ENCODE measurements around the gene RHBDL3. TPM values are rescaled to one million over a fixed set of nuclear protein-coding genes. Genes with fewer than 3 reads are reported as not detected.

The RHBDL3 gene
- total RNA-seq, 3 donors from 2014 or later (not counting 1 experiment from before 2014, with no cell fraction given), result 0.14 to 0.21 TPM; not detected in 1

- no peak for TF ChIP-seq CTCF (IDR thresholded peaks at IDR 0.05)
- H3K9me3 Mint-ChIP-seq, result no peaks in the 10 kb centered on the region
- H3K36me3 Mint-ChIP-seq, result no peaks in the 10 kb centered on the region
- no peak overlapping the region for H3K4me3 Mint-ChIP-seq
- WGBS (ENCODE audit: insufficient coverage), result 100% methylated on average over 1 of the region's 3 CpGs
- Histone ChIP-seq H3K27me3 (ENCODE audit: control insufficient read depth, insufficient read depth, low read length) (no peaks in the 10 kb centered on the region), H3K27ac (ENCODE audit: low read length) (no peak overlapping the region), H3K36me3 (ENCODE audit: control insufficient read depth, insufficient read depth, low read length) (peaks cover 6% of the 10 kb centered on the region), H3K4me3 (ENCODE audit: low read length) (no peak overlapping the region), H3K9me3 (ENCODE audit: control insufficient read depth, insufficient read depth, low read length) (no peaks in the 10 kb centered on the region), H3K4me1 (ENCODE audit: control insufficient read depth, insufficient read depth, low read length) (peaks cover 4% of the 10 kb centered on the region)
- DNase-seq, result no peak
- H3K27me3 Mint-ChIP-seq (ENCODE audit: low read depth in 2 of 2), result no peaks in the 10 kb centered on the region
- no peak for ATAC-seq
- H3K4me1 Mint-ChIP-seq, result peaks cover 0 to 2% of the 10 kb centered on the region in 2 donors
- intact Hi-C loops (cut with micrococcal nuclease), result no loop called here
- H3K27ac Mint-ChIP-seq, result no peak overlapping the region
These were observed 38.7 kb upstream of the RHBDL3 start for GRCh38 chr17:32226886-32227285.

GRCh38 chr17:32227910-32228309 is 37.7 kb upstream of the RHBDL3 start:
- TF ChIP-seq CTCF (IDR thresholded peaks at IDR 0.05), result no peak
- Histone ChIP-seq H3K36me3 (ENCODE audit: control insufficient read depth, insufficient read depth, low read length) (peaks cover 6% of the 10 kb centered on the region), H3K4me3 (ENCODE audit: low read length) (no peak overlapping the region), H3K4me1 (ENCODE audit: control insufficient read depth, insufficient read depth, low read length) (peaks cover 9% of the 10 kb centered on the region), H3K27ac (ENCODE audit: low read length) (no peak overlapping the region), H3K9me3 (ENCODE audit: control insufficient read depth, insufficient read depth, low read length) (no peaks in the 10 kb centered on the region), H3K27me3 (ENCODE audit: control insufficient read depth, insufficient read depth, low read length) (no peaks in the 10 kb centered on the region)
- ATAC-seq, result no peak
- no peaks in the 10 kb centered on the region for H3K27me3 Mint-ChIP-seq (ENCODE audit: low read depth in 2 of 2)
- no peaks in the 10 kb centered on the region for H3K36me3 Mint-ChIP-seq
- no peak overlapping the region for H3K27ac Mint-ChIP-seq
- H3K4me3 Mint-ChIP-seq, result no peak overlapping the region
- intact Hi-C loops (cut with micrococcal nuclease), result no loop called here
- peaks cover 0 to 12% of the 10 kb centered on the region in 2 donors for H3K4me1 Mint-ChIP-seq
- no peak for DNase-seq
- no peaks in the 10 kb centered on the region for H3K9me3 Mint-ChIP-seq
- WGBS (ENCODE audit: insufficient coverage), result 96% methylated on average over 9 of the region's 9 CpGs

GRCh38 chr17:32235588-32235987 is 30.0 kb upstream of the RHBDL3 start:
- 100% methylated on average over 1 of the region's 2 CpGs for WGBS (ENCODE audit: insufficient coverage)

More at GRCh38 chr17:32235588-32235987, 30.0 kb upstream of the RHBDL3 start:
- Mint-ChIP-seq H3K36me3 (no peaks in the 10 kb centered on the region), H3K4me3 (no peak overlapping the region), H3K27ac (no peak overlapping the region), H3K9me3 (no peaks in the 10 kb centered on the region), H3K27me3 (ENCODE audit: low read depth in 2 of 2) (no peaks in the 10 kb centered on the region), H3K4me1 (peaks cover 5 to 20% of the 10 kb centered on the region in 2 donors)
- TF ChIP-seq CTCF (IDR thresholded peaks at IDR 0.05), result no peak
- ATAC-seq, result no peak
- Histone ChIP-seq H3K27me3 (ENCODE audit: control insufficient read depth, insufficient read depth, low read length) (no peaks in the 10 kb centered on the region), H3K27ac (ENCODE audit: low read length) (no peak overlapping the region), H3K9me3 (ENCODE audit: control insufficient read depth, insufficient read depth, low read length) (no peaks in the 10 kb centered on the region), H3K36me3 (ENCODE audit: control insufficient read depth, insufficient read depth, low read length) (no peaks in the 10 kb centered on the region), H3K4me1 (ENCODE audit: control insufficient read depth, insufficient read depth, low read length) (peaks cover 14% of the 10 kb centered on the region), H3K4me3 (ENCODE audit: low read length) (no peak overlapping the region)
- DNase-seq, result no peak
- intact Hi-C loops (cut with micrococcal nuclease), result no loop called here

Data from natural killer cell (primary cell).